ACC112 (cell line): ENCODE measurements around the gene RALGAPB.

Experiments
- H2AFZ ChIP-seq: fragments of 200-600 bp; sonication (generic); one replicate; pipeline ENCODE4 v1.6.0; 2017; ENCODE audit warnings: antibody characterized with exemption, low read length; ENCODE audit not compliant: unreplicated experiment
- H3K27ac ChIP-seq: fragments of 200-600 bp; sonication (generic); 2 replicates; pipeline ENCODE4 v1.5.1; 2014; ENCODE audit warnings: low read depth, mild to moderate bottlenecking, antibody characterized with exemption, low read length, moderate library complexity
- H3K27me3 ChIP-seq: fragments of 200-600 bp; sonication (generic); 2 replicates; pipeline ENCODE4 v1.6.1; 2014; ENCODE audit warnings: mild to moderate bottlenecking, antibody characterized with exemption, low read length, moderate library complexity, mixed read lengths; ENCODE audit not compliant: insufficient read depth
- H3K36me3 ChIP-seq: fragments of 200-600 bp; sonication (generic); 2 replicates; pipeline ENCODE4 v1.6.1; 2016; ENCODE audit warnings: mild to moderate bottlenecking, antibody characterized with exemption, low read length, moderate library complexity, mixed read lengths; ENCODE audit not compliant: insufficient read depth
- H3K4me1 ChIP-seq: fragments of 200-600 bp; sonication (generic); one replicate; pipeline ENCODE4 v1.6.1; 2016; ENCODE audit warnings: low read length, mixed read lengths; ENCODE audit not compliant: insufficient read depth, unreplicated experiment, control insufficient read depth
- H3K4me3 ChIP-seq: fragments of 200-600 bp; sonication (generic); 2 replicates; pipeline ENCODE4 v1.5.1; 2014; ENCODE audit warnings: mild to moderate bottlenecking, low read depth, low read length
- H3K79me2 ChIP-seq: fragments of 200-600 bp; sonication (generic); one replicate; pipeline ENCODE4 v1.6.0; 2016; ENCODE audit warnings: low read length; ENCODE audit not compliant: control insufficient read depth, unreplicated experiment, insufficient read depth

The RALGAPB gene

GRCh38 chr20:38564680-38565079, 92.0 kb downstream of the RALGAPB start:
- Histone ChIP-seq H2AFZ (no peak overlapping the region), H3K4me1 (no peaks in the 10 kb centered on the region), H3K79me2 (no peaks in the 10 kb centered on the region), H3K36me3 (no peaks in the 10 kb centered on the region; the same call in 1 of the 2 replicates), H3K4me3 (no peak overlapping the region), H3K27me3 (no peaks in the 10 kb centered on the region), H3K27ac (no peak overlapping the region)

- no peak overlapping the region for H2AFZ ChIP-seq
- H3K4me1 ChIP-seq: no peaks in the 10 kb centered on the region
- H3K36me3 ChIP-seq: peaks cover under 1% of the 10 kb centered on the region; the same call in 1 of the 2 replicates
- H3K79me2 ChIP-seq: no peaks in the 10 kb centered on the region
- no peaks in the 10 kb centered on the region for H3K27me3 ChIP-seq
- no peak overlapping the region for H3K27ac ChIP-seq
- H3K4me3 ChIP-seq: no peak overlapping the region
Measured at GRCh38 chr20:38566036-38566598, 93.5 kb downstream of the RALGAPB start.

GRCh38 chr20:38569747-38570525, 97.3 kb downstream of the RALGAPB start:
- no peak overlapping the region for H2AFZ ChIP-seq
- H3K4me3 ChIP-seq: no peak overlapping the region
- no peaks in the 10 kb centered on the region for H3K27me3 ChIP-seq
- no peaks in the 10 kb centered on the region for H3K79me2 ChIP-seq
- H3K36me3 ChIP-seq: peaks cover 3% of the 10 kb centered on the region
- no peak overlapping the region for H3K27ac ChIP-seq
- H3K4me1 ChIP-seq: no peaks in the 10 kb centered on the region

- Histone ChIP-seq H3K36me3 (peaks cover 10% of the 10 kb centered on the region), H3K4me1 (no peaks in the 10 kb centered on the region), H3K27me3 (no peaks in the 10 kb centered on the region), H3K4me3 (no peak overlapping the region), H2AFZ (no peak overlapping the region), H3K79me2 (no peaks in the 10 kb centered on the region), H3K27ac (no peak overlapping the region)
Measured at GRCh38 chr20:38573413-38573812, 100.8 kb downstream of the RALGAPB start.

- Histone ChIP-seq H3K4me1 (no peaks in the 10 kb centered on the region), H3K4me3 (no peak overlapping the region), H3K79me2 (no peaks in the 10 kb centered on the region), H3K27me3 (peaks cover 13% of the 10 kb centered on the region), H3K36me3 (peaks cover 6% of the 10 kb centered on the region), H3K27ac (no peak overlapping the region), H2AFZ (no peak overlapping the region)
Measured at GRCh38 chr20:38579219-38579910, 106.7 kb downstream of the RALGAPB start.

- Histone ChIP-seq H3K4me3 (no peak overlapping the region), H3K79me2 (no peaks in the 10 kb centered on the region), H2AFZ (no peak overlapping the region), H3K27me3 (peaks cover 14% of the 10 kb centered on the region), H3K27ac (no peak overlapping the region), H3K36me3 (peaks cover 6% of the 10 kb centered on the region; the same call in 1 of the 2 replicates), H3K4me1 (no peaks in the 10 kb centered on the region)
Measured at GRCh38 chr20:38579921-38580320, 107.3 kb downstream of the RALGAPB start.

GRCh38 chr20:38581013-38581412, 108.4 kb downstream of the RALGAPB start, which contains the start of gene ADIG:
Gene ADIG (plus strand): TSS chr20:38581197. CDS start chr20:38581251, 54 bp downstream.
- H2AFZ ChIP-seq: no peak within 1 kb of the TSS
- H3K27me3 ChIP-seq: peaks cover 14% of the 10 kb centered on the region
- no peaks in the 10 kb centered on the region for H3K79me2 ChIP-seq
- H3K4me3 ChIP-seq: no peak within 1 kb of the TSS
- H3K27ac ChIP-seq: no peak within 1 kb of the TSS
- H3K4me1 ChIP-seq: no peaks in the 10 kb centered on the region
- 0 out of 2 replicates have a peak, but pooled peaks cover 6% of the 10 kb centered on the region for H3K36me3 ChIP-seq

GRCh38 chr20:38581830-38582358, 109.3 kb downstream of the RALGAPB start:
- no peaks in the 10 kb centered on the region for H3K4me1 ChIP-seq
- peaks cover 14% of the 10 kb centered on the region for H3K27me3 ChIP-seq
- H3K36me3 ChIP-seq: no peaks in the 10 kb centered on the region
- H3K4me3 ChIP-seq: no peak overlapping the region
- no peaks in the 10 kb centered on the region for H3K79me2 ChIP-seq
- H3K27ac ChIP-seq: no peak overlapping the region
- H2AFZ ChIP-seq: no peak overlapping the region

GRCh38 chr20:38583306-38583705, 110.7 kb downstream of the RALGAPB start:
- H3K79me2 ChIP-seq: no peaks in the 10 kb centered on the region
- peaks cover 14% of the 10 kb centered on the region for H3K27me3 ChIP-seq
- H3K4me1 ChIP-seq: no peaks in the 10 kb centered on the region
- no peak overlapping the region for H3K4me3 ChIP-seq
- H2AFZ ChIP-seq: no peak overlapping the region
- H3K27ac ChIP-seq: no peak overlapping the region
- no peaks in the 10 kb centered on the region for H3K36me3 ChIP-seq

- Histone ChIP-seq H3K27me3 (peaks cover 14% of the 10 kb centered on the region), H3K4me1 (no peaks in the 10 kb centered on the region), H3K36me3 (no peaks in the 10 kb centered on the region), H3K27ac (no peak overlapping the region), H3K4me3 (no peak overlapping the region), H3K79me2 (no peaks in the 10 kb centered on the region), H2AFZ (no peak overlapping the region)
Measured at GRCh38 chr20:38584099-38584763, 111.6 kb downstream of the RALGAPB start.
